ENCODE results near the gene KRT33B.

KRT33B gene

DNA sequence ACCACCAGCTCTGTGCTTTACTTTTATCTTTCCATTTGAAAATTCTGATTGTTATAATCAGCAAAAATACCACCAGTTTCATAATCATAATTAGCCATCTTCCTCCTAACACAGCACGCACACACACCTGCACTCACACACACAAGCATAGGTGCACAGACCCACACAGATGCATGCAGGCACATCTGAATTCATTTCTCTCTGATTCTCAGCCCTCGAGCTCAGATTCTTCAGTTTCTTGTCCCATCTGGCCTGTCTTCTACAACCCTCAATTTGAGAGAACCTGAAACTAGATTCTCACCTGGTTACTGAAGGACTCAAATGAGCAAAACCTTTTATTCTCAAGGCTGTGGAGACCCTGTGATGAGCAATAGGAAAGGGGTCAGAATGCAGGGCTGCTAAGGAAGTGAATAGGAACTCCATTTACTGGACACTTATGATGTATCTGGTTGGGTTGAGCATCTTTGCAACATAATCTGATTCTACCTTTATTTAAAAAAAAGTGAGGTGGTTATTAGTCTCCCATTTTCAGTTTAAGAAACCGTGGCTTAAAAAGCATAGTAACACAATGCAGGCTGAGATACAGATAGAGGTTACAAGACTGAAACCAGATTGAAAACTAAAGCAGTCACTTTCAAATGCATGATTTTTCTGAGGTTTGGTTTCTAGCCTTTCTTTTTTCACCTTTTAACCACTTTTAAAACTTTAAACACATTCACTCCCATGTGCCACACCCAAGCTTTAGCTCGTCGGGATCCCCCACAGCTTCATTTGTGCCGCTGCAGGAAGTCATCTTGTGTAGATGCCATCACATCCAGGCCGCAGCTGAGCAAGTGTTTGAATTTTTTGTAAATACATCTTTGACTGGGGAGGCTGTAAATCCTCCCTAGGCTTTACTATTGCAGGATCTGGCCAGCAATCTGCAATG lies 28.4 kb downstream of the KRT33B start:
- H3K27me3 ChIP-seq (replicated peaks; ENCODE audit: insufficient read depth, low read length): peaks cover 40% of the 10 kb centered on the region
- no peaks in the 10 kb centered on the region for H3K36me3 ChIP-seq (replicated peaks; ENCODE audit: insufficient read depth, low read length)
- H3F3A ChIP-seq (ENCODE audit: insufficient read depth, low read length): peaks cover 9% of the 10 kb centered on the region
- H2AFZ ChIP-seq (ENCODE audit: low read length): no peak overlapping the region
- no peak for TF ChIP-seq EZH2 (optimal IDR thresholded peaks at IDR 0.05; ENCODE audit: low read depth, low read length)
- H4K20me1 ChIP-seq (ENCODE audit: insufficient read depth, low read length): no peaks in the 10 kb centered on the region
- no peaks in the 10 kb centered on the region for H3K9me2 ChIP-seq (replicated peaks; ENCODE audit: insufficient read depth, low read length)
- no peak overlapping the region for H3K27ac ChIP-seq (ENCODE audit: low read length)
- H3K4me3 ChIP-seq (ENCODE audit: low read length): no peak overlapping the region
- H3K9ac ChIP-seq (ENCODE audit: low read length): no peak overlapping the region
- H3K79me2 ChIP-seq (ENCODE audit: low read length): no peaks in the 10 kb centered on the region
- peak overlapping the region; percentile 27; the same call in 1 of the 2 replicates for H3K4me2 ChIP-seq (ENCODE audit: low read depth, low read length)
- peaks cover 23% of the 10 kb centered on the region for H3K4me1 ChIP-seq (ENCODE audit: low read length)
- H3K9me3 ChIP-seq (replicated peaks; ENCODE audit: insufficient read depth, low read length): no peaks in the 10 kb centered on the region
- peak; percentile 44 for DNase-seq

- H3K4me3 ChIP-seq (ENCODE audit: low read length): no peak overlapping the region
- TF ChIP-seq EZH2 (optimal IDR thresholded peaks at IDR 0.05; ENCODE audit: low read depth, low read length) (no peak), CTCF (IDR thresholded peaks at IDR 0.05; ENCODE audit: low read length) (0 out of 2 replicates have a peak, but pooled peaks have one; percentile 6)
- no peaks in the 10 kb centered on the region for H3K9me3 ChIP-seq (replicated peaks; ENCODE audit: insufficient read depth, low read length)
- H3K36me3 ChIP-seq (replicated peaks; ENCODE audit: insufficient read depth, low read length): no peaks in the 10 kb centered on the region
- H3K9me2 ChIP-seq (replicated peaks; ENCODE audit: insufficient read depth, low read length): no peaks in the 10 kb centered on the region
- H3K79me2 ChIP-seq (ENCODE audit: low read length): no peaks in the 10 kb centered on the region
- H3K9ac ChIP-seq (ENCODE audit: low read length): no peak overlapping the region
- H3F3A ChIP-seq (ENCODE audit: insufficient read depth, low read length): peaks cover 9% of the 10 kb centered on the region
- no peaks in the 10 kb centered on the region for H4K20me1 ChIP-seq (ENCODE audit: insufficient read depth, low read length)
- H3K4me2 ChIP-seq (ENCODE audit: low read depth, low read length): peak overlapping the region; percentile 19; the same call in 1 of the 2 replicates
- H3K27me3 ChIP-seq (replicated peaks; ENCODE audit: insufficient read depth, low read length): peaks cover 42% of the 10 kb centered on the region
- no peak overlapping the region for H2AFZ ChIP-seq (ENCODE audit: low read length)
- no peak for DNase-seq
- H3K27ac ChIP-seq (ENCODE audit: low read length): no peak overlapping the region
- peaks cover 23% of the 10 kb centered on the region for H3K4me1 ChIP-seq (ENCODE audit: low read length)
Measured at GRCh38 chr17:41340494-41340893, 29.1 kb downstream of the KRT33B start.

GRCh38 chr17:41339571-41340172 lies 29.9 kb downstream of the KRT33B start:
- Histone ChIP-seq H3K9me2 (replicated peaks; ENCODE audit: insufficient read depth, low read length) (no peaks in the 10 kb centered on the region), H3K27me3 (replicated peaks; ENCODE audit: insufficient read depth, low read length) (peaks cover 40% of the 10 kb centered on the region), H3K4me1 (ENCODE audit: low read length) (peaks cover 23% of the 10 kb centered on the region), H3K9ac (ENCODE audit: low read length) (no peak overlapping the region), H4K20me1 (ENCODE audit: insufficient read depth, low read length) (no peaks in the 10 kb centered on the region), H3K4me3 (ENCODE audit: low read length) (no peak overlapping the region), H3K9me3 (replicated peaks; ENCODE audit: insufficient read depth, low read length) (no peaks in the 10 kb centered on the region), H2AFZ (ENCODE audit: low read length) (no peak overlapping the region), H3K79me2 (ENCODE audit: low read length) (no peaks in the 10 kb centered on the region), H3K4me2 (ENCODE audit: low read depth, low read length) (no peak overlapping the region), H3K36me3 (replicated peaks; ENCODE audit: insufficient read depth, low read length) (no peaks in the 10 kb centered on the region), H3K27ac (ENCODE audit: low read length) (no peak overlapping the region), H3F3A (ENCODE audit: insufficient read depth, low read length) (peaks cover 9% of the 10 kb centered on the region)
- DNase-seq: no peak
- TF ChIP-seq CTCF (IDR thresholded peaks at IDR 0.05; ENCODE audit: low read length) (no peak), EZH2phosphoT487 (IDR thresholded peaks at IDR 0.05; ENCODE audit: low read length) (no peak), EZH2 (optimal IDR thresholded peaks at IDR 0.05; ENCODE audit: low read depth, low read length) (no peak)
